NCI-H146 treated with DMSO at 0.1 percent for 48 hours (cell line): Measurements from ENCODE around the gene DCHS1.

ENCODE experiments used
- DNase-seq: peaks from one replicate; lab custom pipeline; 2025; ENCODE audit not compliant: unreplicated experiment; lab: John Stamatoyannopoulos, UW

Gene DCHS1

GRCh38 chr11:6612213-6613041 is 43.2 kb downstream of the DCHS1 start, which contains the start of gene TAF10:
TAF10 (minus strand) TSS chr11:6612216; CDS start chr11:6612189, 27 bp downstream.
- peak; percentile 89 for DNase-seq

GRCh38 chr11:6611963-6612212 is 43.7 kb downstream of the DCHS1 start:
- DNase-seq: no peak

GRCh38 chr11:6611092-6611962 is 44.3 kb downstream of the DCHS1 start:
- no peak for DNase-seq

- DNase-seq: no peak
These were observed 45.0 kb downstream of the DCHS1 start for GRCh38 chr11:6610591-6610990.

- no peak for DNase-seq
These were observed 46.0 kb downstream of the DCHS1 start for GRCh38 chr11:6609502-6610015.

GRCh38 chr11:6608726-6609501 is 46.7 kb downstream of the DCHS1 start:
- DNase-seq: no peak

GRCh38 chr11:6608011-6608410 is 47.6 kb downstream of the DCHS1 start:
- DNase-seq: no peak

GRCh38 chr11:6607190-6607795 is 48.3 kb downstream of the DCHS1 start:
- no peak for DNase-seq

GRCh38 chr11:6606471-6607189 is 49.0 kb downstream of the DCHS1 start:
- no peak for DNase-seq

- no peak for DNase-seq
These were observed 50.8 kb downstream of the DCHS1 start for GRCh38 chr11:6604790-6605189.

- DNase-seq: no peak
These were observed 51.5 kb downstream of the DCHS1 start for GRCh38 chr11:6604081-6604626.

- DNase-seq: peak; percentile 77
These were observed 52.1 kb downstream of the DCHS1 start, which contains the start of the genes ILK and RRP8 for GRCh38 chr11:6603287-6604080. ILK (plus strand) TSS chr11:6603774; CDS start chr11:6604272, 498 bp downstream. RRP8 (minus strand) TSS chr11:6603616; CDS start chr11:6603502, 114 bp downstream.

GRCh38 chr11:6602096-6602940 is 53.3 kb downstream of the DCHS1 start:
- DNase-seq: no peak

- DNase-seq: no peak
These were observed 54.6 kb downstream of the DCHS1 start for GRCh38 chr11:6601041-6601461.

GRCh38 chr11:6599881-6600390 is 55.7 kb downstream of the DCHS1 start:
- no peak for DNase-seq

GRCh38 chr11:6599449-6599848 is 56.2 kb downstream of the DCHS1 start:
- DNase-seq: no peak

GRCh38 chr11:6598555-6598954 is 57.1 kb downstream of the DCHS1 start:
- no peak for DNase-seq
